HepG2 (cell line): ENCODE data around the gene TMEM127. TPM values are rescaled to one million over a fixed set of nuclear protein-coding genes. Genes with fewer than 3 reads are reported as not detected.
A peak's percentile ranks its signal among the peaks of the same experiment; 100 is the strongest.

Source experiments
- BRCA1 ChIP-seq: sonication (generic); formaldehyde crosslinking; IDR thresholded peaks from 2 replicates; pipeline ENCODE4 v1.4.0; 2020; ENCODE audit warnings: missing genetic modification reagents
- GATAD1 ChIP-seq: IDR thresholded peaks from 2 replicates; pipeline ENCODE4 v1.6.1; 2016; ENCODE audit warnings: missing genetic modification reagents, missing compliant biosample characterization
- MAFF ChIP-seq: IDR thresholded peaks from 2 replicates; pipeline ENCODE4 v1.6.1; 2011; ENCODE audit warnings: low read depth, low read length, improper control_type of control experiment
- NFKB2 ChIP-seq: sonication (generic); formaldehyde crosslinking; IDR thresholded peaks from 2 replicates; pipeline ENCODE4 v1.4.0; 2020; ENCODE audit warnings: missing genetic modification reagents, borderline replicate concordance
- ZNF567 ChIP-seq: sonication (generic); formaldehyde crosslinking; IDR thresholded peaks from 2 replicates; pipeline ENCODE4 v1.8.1; 2023; ENCODE audit warnings: mild to moderate bottlenecking, missing genetic modification reagents, borderline replicate concordance
- ZNF776 ChIP-seq: sonication (generic); formaldehyde crosslinking; IDR thresholded peaks from 2 replicates; pipeline ENCODE4 v1.4.0; 2020; ENCODE audit warnings: mild to moderate bottlenecking, missing genetic modification reagents
- ZSCAN20 ChIP-seq: sonication (generic); formaldehyde crosslinking; IDR thresholded peaks from 2 replicates; pipeline ENCODE4 v1.4.0; 2020; ENCODE audit warnings: missing genetic modification reagents, mild to moderate bottlenecking, borderline replicate concordance
- polyA plus RNA-seq, 8 experiments: library from polyadenylated mRNA; depleted of rRNA in 3 of 8; stranded (reverse) in 7 of 8; unstranded in 1 of 8; fragments of >200 nt; fragmentation: Illumina TruSeq in 4 of 8; extraction: Trizol in 4 of 8; gene quantifications; 2 replicates each; pipeline versions ENCODE4 v1.2.1 to v1.2.3, GENCODE V29; 2011 to 2016; ENCODE audit warnings: low read depth in 4 of 8, missing spikeins in 1 of 8, mixed read lengths in 1 of 8; ENCODE audit not compliant: insufficient read depth in 1 of 8
- total RNA-seq, 5 experiments: library from RNA; depleted of rRNA; stranded (reverse); fragments of >200 nt; fragmentation: Illumina TruSeq; extraction: Trizol; gene quantifications; 2 replicates each; pipeline ENCODE4 v1.2.3, GENCODE V29; 2016; ENCODE audit warnings: low read depth in 1 of 5
- TF ChIP-seq, protein P1 (sequence below): sonication (generic); formaldehyde crosslinking; IDR thresholded peaks from 2 replicates; pipeline ENCODE4 v1.5.1; 2020; ENCODE audit warnings: missing genetic modification reagents, mild to moderate bottlenecking, borderline replicate concordance
- TF ChIP-seq, protein P2 (sequence below): sonication (generic); formaldehyde crosslinking; IDR thresholded peaks from 2 replicates; pipeline ENCODE4 v1.5.1; 2020; ENCODE audit warnings: missing genetic modification reagents, mild to moderate bottlenecking, borderline replicate concordance
- TF ChIP-seq, protein P3 (sequence below): sonication (generic); formaldehyde crosslinking; IDR thresholded peaks from 2 replicates; pipeline ENCODE4 v1.9.0; 2022; ENCODE audit warnings: low read depth, missing genetic modification reagents
- TF ChIP-seq, protein P4 (sequence below): IDR thresholded peaks from 2 replicates; pipeline ENCODE4 v1.6.1; 2012; ENCODE audit warnings: inconsistent platforms
- TF ChIP-seq, protein P5 (sequence below), 2 experiments: sonication (generic) in 1 of 2; formaldehyde crosslinking in 1 of 2; IDR thresholded peaks; 2 replicates each; pipeline versions ENCODE4 v1.6.1 to v1.9.0; 2014 to 2022; ENCODE audit warnings: antibody characterized with exemption in 1 of 2, borderline replicate concordance in 1 of 2, inconsistent platforms in 1 of 2, low read depth in 1 of 2, missing genetic modification reagents in 1 of 2

Gene TMEM127
- total and polyA plus RNA-seq, 2 of the 13 experiments (the other 11 are each of a cell fraction or from before 2014, with no cell fraction given): 21.5 to 33.9 TPM

DNA sequence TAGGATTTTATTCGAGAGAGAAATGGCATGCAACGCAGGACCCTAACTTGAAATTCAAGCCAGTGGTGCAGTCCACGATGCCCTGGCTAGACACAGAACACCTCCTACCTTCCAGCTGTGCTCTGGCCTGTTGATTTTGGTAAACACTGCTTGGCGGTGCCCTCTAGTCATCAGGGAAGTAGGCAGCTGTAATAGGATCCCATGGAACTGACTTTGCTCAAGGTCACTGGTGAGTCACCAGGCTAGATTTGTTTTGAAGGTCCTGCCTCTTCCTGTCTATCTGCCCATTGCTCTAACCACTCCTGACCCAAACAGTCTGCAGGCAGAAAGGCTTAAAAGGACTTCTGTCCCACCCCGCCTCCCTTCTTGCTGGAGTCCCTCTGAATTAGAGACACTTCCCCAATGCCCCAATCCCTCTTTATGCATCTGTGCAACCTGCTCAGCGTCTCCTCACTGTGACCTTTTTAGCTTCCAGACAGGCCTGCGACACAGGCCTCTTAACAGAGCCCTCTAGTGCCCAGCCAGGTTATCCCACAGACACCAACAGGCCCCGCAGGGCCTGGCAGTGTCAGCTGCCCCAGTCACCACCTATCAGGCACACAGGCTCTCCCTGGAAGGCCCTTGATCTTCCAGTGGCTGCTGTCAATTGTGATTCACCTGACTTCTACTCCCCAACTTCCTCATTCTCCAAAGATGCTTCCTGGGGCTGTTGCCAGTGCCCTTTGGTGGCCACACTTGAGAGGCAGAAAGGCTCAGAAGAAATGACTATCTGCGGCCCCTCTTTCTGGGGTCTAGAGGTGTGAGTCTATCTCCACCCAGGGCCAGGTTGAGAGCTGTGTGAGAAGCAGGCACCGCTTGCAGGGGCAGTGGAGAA is 5.2 kb downstream of the TMEM127 start (continued):
- TF ChIP-seq, protein P1, sequence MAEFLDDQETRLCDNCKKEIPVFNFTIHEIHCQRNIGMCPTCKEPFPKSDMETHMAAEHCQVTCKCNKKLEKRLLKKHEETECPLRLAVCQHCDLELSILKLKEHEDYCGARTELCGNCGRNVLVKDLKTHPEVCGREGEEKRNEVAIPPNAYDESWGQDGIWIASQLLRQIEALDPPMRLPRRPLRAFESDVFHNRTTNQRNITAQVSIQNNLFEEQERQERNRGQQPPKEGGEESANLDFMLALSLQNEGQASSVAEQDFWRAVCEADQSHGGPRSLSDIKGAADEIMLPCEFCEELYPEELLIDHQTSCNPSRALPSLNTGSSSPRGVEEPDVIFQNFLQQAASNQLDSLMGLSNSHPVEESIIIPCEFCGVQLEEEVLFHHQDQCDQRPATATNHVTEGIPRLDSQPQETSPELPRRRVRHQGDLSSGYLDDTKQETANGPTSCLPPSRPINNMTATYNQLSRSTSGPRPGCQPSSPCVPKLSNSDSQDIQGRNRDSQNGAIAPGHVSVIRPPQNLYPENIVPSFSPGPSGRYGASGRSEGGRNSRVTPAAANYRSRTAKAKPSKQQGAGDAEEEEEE (CRISPR knock-in tag): no peak
- no peak for TF ChIP-seq ZNF776
- TF ChIP-seq ZNF567 (CRISPR knock-in tag): 0 out of 2 replicates have a peak, but pooled peaks have one; percentile 17
- TF ChIP-seq, protein P2, sequence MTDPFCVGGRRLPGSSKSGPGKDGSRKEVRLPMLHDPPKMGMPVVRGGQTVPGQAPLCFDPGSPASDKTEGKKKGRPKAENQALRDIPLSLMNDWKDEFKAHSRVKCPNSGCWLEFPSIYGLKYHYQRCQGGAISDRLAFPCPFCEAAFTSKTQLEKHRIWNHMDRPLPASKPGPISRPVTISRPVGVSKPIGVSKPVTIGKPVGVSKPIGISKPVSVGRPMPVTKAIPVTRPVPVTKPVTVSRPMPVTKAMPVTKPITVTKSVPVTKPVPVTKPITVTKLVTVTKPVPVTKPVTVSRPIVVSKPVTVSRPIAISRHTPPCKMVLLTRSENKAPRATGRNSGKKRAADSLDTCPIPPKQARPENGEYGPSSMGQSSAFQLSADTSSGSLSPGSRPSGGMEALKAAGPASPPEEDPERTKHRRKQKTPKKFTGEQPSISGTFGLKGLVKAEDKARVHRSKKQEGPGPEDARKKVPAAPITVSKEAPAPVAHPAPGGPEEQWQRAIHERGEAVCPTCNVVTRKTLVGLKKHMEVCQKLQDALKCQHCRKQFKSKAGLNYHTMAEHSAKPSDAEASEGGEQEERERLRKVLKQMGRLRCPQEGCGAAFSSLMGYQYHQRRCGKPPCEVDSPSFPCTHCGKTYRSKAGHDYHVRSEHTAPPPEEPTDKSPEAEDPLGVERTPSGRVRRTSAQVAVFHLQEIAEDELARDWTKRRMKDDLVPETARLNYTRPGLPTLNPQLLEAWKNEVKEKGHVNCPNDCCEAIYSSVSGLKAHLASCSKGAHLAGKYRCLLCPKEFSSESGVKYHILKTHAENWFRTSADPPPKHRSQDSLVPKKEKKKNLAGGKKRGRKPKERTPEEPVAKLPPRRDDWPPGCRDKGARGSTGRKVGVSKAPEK: no peak
- no peak for TF ChIP-seq ZSCAN20 (CRISPR knock-in tag)
- TF ChIP-seq, protein P3, sequence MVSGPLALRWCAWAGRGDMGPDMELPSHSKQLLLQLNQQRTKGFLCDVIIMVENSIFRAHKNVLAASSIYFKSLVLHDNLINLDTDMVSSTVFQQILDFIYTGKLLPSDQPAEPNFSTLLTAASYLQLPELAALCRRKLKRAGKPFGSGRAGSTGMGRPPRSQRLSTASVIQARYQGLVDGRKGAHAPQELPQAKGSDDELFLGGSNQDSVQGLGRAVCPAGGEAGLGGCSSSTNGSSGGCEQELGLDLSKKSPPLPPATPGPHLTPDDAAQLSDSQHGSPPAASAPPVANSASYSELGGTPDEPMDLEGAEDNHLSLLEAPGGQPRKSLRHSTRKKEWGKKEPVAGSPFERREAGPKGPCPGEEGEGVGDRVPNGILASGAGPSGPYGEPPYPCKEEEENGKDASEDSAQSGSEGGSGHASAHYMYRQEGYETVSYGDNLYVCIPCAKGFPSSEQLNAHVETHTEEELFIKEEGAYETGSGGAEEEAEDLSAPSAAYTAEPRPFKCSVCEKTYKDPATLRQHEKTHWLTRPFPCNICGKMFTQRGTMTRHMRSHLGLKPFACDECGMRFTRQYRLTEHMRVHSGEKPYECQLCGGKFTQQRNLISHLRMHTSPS (CRISPR knock-in tag): peak; percentile 85; the same call in 1 of the 2 replicates
- TF ChIP-seq, protein P4, sequence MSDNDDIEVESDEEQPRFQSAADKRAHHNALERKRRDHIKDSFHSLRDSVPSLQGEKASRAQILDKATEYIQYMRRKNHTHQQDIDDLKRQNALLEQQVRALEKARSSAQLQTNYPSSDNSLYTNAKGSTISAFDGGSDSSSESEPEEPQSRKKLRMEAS: peak; percentile 83
- TF ChIP-seq, protein P5, sequence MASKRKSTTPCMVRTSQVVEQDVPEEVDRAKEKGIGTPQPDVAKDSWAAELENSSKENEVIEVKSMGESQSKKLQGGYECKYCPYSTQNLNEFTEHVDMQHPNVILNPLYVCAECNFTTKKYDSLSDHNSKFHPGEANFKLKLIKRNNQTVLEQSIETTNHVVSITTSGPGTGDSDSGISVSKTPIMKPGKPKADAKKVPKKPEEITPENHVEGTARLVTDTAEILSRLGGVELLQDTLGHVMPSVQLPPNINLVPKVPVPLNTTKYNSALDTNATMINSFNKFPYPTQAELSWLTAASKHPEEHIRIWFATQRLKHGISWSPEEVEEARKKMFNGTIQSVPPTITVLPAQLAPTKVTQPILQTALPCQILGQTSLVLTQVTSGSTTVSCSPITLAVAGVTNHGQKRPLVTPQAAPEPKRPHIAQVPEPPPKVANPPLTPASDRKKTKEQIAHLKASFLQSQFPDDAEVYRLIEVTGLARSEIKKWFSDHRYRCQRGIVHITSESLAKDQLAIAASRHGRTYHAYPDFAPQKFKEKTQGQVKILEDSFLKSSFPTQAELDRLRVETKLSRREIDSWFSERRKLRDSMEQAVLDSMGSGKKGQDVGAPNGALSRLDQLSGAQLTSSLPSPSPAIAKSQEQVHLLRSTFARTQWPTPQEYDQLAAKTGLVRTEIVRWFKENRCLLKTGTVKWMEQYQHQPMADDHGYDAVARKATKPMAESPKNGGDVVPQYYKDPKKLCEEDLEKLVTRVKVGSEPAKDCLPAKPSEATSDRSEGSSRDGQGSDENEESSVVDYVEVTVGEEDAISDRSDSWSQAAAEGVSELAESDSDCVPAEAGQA (IDR thresholded peaks at IDR 0.05; ENCODE audit: low read depth): peak; percentile 11; the same call in 1 of the 2 replicates
- TF ChIP-seq, protein P5 (CRISPR knock-in tag; IDR thresholded peaks at IDR 0.05; ENCODE audit: borderline replicate concordance): no peak
- peak; percentile 78 for TF ChIP-seq GATAD1 (CRISPR knock-in tag)
- no peak for TF ChIP-seq BRCA1 (CRISPR knock-in tag)
- no peak for TF ChIP-seq NFKB2
- 0 out of 2 replicates have a peak, but pooled peaks have one; percentile 2 for TF ChIP-seq MAFF
